GM21717 (cell line): ENCODE measurements around the gene PLD4.
A peak's percentile ranks its signal among the peaks of the same experiment; 100 is the strongest.
"Not testable (repeated sequence)": the region's sequence is repeated elsewhere in the genome, so short reads cannot be mapped to it uniquely, and the experiment has no call there.

Source experiments
- ATAC-seq: cut with Tn5 transposase; IDR thresholded peaks from one replicate; pipeline ENCODE4 v1.9.1; 2021; ENCODE audit warnings: mild to moderate bottlenecking, moderate library complexity; ENCODE audit not compliant: unreplicated experiment

The PLD4 gene

DNA sequence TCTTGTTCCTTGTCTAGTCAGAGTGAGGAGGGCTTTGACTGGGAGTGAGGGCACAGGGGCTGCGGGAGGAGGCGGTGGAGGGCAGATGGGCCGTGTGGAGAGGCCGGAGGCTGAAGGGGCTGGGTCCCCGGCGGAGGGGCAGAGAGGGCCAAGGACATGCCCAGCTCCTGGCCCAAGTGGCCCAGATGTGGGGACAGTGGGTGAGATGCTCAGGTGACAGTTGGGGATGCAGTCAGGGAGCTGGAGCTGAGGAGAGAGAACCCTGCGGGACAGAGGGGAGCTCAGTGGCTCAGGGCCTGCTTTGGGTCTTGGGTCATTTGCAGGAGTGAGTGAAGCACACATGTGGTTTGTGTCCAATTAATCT lies 26.5 kb upstream of the PLD4 start:
- ATAC-seq: no peak

GRCh38 chr14:104898870-104899510 lies 25.7 kb upstream of the PLD4 start:
- no peak for ATAC-seq

DNA sequence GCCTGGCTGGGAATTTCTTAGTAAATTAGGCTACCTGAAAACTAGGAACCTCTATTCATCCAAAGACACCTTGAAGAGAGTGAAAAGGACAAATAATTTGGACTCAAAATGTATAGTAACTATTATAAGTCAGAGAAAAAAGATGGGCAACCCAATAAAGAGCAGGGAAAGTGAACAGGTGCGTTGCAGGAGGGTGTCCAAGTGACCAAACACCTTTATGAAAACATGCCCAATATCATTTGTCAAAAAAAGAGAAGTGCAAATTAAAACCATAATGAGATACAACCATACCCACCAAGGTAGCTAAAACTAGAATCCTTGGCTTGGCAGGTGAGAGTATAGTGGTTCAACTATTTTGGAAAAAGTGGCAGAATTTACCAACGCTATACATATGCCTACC lies 24.9 kb upstream of the PLD4 start:
- ATAC-seq: no peak

GRCh38 chr14:104900639-104901512 lies 23.8 kb upstream of the PLD4 start:
- no peak for ATAC-seq

- ATAC-seq: no peak
These were observed 20.7 kb upstream of the PLD4 start for GRCh38 chr14:104903990-104904389.

DNA sequence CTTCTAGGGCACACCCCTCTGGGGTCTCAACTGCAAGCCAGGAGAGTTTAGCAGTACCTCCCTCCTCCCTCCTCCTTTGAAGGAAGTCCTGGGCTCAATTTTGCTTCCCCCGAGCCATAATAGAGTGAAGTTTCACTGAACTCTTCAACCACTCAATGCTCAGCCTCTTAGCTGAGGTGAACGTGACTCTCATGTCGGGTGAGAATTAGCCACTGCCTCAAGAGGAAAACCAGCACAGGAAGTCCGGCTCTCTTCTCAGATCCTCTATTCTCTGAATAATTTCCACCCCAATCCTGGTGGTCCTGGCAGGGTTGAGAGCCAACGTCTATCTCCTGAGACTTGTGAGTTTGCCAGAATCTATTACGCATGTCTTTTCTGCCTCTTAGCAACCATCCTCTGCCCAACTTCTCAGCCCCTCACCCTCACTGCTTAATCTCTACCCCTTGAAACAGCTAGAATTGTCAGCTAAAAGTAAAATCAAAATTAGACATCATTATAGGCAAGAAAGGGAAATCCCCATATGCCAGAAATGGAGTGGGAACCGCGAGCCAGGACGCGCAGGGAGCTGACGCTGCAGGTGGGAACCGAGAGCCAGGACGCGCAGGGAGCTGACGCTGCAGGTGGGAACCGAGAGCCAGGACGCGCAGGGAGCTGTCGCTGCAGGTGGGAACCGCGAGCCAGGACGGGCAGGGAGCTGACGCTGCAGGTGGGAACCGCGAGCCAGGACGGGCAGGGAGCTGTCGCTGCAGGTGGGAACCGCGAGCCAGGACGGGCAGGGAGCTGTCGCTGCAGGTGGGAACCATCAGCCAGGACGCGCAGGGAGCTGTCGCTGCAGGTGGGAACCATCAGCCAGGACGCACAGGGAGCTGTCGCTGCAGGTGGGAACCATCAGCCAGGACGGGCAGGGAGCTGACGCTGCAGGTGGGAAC lies 19.8 kb upstream of the PLD4 start:
- ATAC-seq: not testable (repeated sequence)

DNA sequence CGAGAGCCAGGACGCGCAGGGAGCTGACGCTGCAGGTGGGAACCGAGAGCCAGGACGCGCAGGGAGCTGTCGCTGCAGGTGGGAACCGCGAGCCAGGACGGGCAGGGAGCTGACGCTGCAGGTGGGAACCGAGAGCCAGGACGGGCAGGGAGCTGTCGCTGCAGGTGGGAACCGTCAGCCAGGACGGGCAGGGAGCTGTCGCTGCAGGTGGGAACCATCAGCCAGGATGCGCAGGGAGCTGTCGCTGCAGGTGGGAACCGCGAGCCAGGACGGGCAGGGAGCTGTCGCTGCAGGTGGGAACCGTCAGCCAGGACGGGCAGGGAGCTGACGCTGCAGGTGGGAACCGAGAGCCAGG lies 19.1 kb upstream of the PLD4 start:
- not testable (repeated sequence) for ATAC-seq

DNA sequence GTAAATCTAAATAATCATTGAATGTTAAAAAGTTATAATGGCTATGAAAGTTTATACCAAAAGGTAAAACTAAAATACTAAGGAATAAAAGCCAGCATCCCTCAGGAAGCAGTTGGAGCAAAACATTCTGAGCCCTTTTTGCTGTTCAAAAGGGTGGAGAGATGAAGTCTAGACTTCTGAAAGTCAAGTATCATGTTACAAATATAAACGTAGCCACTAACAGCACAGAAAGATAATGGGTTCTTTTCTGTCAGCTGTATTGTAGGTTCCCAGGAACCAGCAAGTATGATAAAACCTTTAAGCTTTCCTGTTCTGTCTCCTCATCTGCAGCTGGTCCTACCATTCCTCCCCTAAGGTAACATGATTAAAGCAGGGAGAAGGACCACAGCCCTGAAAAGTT lies 16.4 kb upstream of the PLD4 start:
- no peak for ATAC-seq

DNA sequence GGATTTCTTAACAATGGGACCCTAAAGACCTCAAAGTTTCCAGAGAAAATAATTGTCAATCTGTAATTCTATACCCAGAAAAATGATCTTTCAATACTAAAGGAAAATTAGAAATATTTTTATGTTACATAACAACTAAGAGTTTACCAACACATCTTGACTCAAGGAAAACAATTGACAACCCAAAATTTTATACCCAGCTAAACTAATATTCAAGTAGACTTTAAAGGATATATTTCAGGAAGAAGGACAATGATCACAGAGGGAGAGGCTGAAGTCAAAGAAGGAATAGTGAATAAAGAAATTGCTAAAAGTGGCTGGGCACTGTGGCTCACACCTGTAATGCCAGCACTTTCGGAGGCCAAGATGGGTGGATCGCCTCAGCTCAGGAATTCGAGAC lies 12.6 kb upstream of the PLD4 start:
- no peak for ATAC-seq

GRCh38 chr14:104913435-104913834 lies 11.2 kb upstream of the PLD4 start:
- ATAC-seq: no peak

- ATAC-seq: no peak
These were observed 7.6 kb upstream of the PLD4 start for GRCh38 chr14:104917116-104917515.

GRCh38 chr14:104917993-104918392 lies 6.7 kb upstream of the PLD4 start:
- no peak for ATAC-seq

GRCh38 chr14:104919152-104919992 lies 5.3 kb upstream of the PLD4 start:
- ATAC-seq: not testable (repeated sequence)

- no peak for ATAC-seq
These were observed 4.7 kb upstream of the PLD4 start for GRCh38 chr14:104919993-104920315.

DNA sequence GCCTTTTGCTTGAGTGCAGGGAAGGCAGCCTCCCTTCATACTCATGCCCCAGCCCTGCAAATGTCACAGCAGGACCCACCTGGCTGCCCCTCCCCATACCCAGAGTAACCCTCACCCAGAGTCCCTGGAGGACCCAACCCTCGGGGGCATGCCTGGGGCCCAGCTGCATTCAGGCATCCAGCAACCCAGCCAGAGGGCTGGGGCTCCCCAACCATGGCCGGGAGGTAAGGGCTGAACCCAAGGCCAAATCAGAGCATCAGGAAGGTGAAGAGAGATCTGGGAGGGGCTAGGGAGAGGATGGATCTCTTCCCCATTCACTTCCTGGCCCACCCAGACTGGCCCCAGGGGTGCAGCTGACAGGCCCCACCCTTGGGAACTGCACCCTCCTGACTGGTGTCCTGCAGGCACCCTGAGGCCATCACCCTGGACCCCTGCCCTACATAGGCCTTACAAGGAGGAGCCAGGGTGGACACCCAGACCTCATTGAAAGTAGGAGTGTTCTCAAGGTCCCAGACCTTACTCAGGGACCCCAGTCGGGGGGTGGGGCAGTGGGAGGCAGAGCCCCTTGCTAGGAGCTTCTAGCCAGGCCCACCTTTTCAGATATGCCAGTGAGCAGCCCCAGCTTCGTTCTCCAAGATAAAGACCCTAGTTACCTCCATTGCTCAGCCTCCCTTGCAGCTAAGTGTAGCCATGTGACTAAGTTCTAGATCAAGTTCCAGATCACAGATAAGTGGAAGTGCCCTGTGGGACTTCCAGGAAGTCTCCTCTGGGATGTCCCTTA lies 849 bp upstream of the PLD4 start:
- ATAC-seq: no peak

GRCh38 chr14:104925214-104925854 lies 655 bp downstream of the PLD4 start:
- no peak for ATAC-seq

GRCh38 chr14:104925855-104926609 lies 1.4 kb downstream of the PLD4 start:
- ATAC-seq: no peak

- peak; percentile 70 for ATAC-seq
These were observed 2.1 kb downstream of the PLD4 start for GRCh38 chr14:104926619-104927431.
